Activated CD4-positive, alpha-beta T cell treated with anti-CD3 and anti-CD28 coated beads, Interleukin-2, Interleukin-6, amounts not matched to agents 100 ng/mL and 50 ng/mL, durations not matched to agents 16 hours and 8 hours (primary cell): Measurements from ENCODE around the gene FBXL7.

Experiments
- DNase-seq: peaks from one replicate; pipeline ENCODE4 v3.0.0-alpha.2; 2020

Gene FBXL7

DNA sequence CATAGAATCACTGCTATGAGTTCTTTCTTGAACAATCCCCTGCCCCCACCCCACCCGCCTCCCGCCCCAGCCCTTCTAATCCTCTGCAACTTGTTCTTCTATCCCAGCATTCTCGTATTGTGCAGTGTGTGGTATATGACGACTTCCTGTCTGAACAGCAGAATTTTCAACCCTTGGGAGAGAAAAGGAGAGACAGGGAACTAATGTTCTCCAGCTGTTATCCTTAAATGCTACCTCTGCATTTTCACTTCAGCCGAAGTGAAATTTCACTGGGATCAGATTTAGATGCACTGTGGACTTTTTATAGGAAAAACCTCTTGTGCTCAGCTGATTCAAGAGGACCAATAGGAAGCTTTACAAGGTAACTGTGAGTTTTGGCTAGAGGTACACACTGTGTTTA, 2.2 kb downstream of the FBXL7 start:
- no peak for DNase-seq

GRCh38 chr5:15506146-15506545, 6.2 kb downstream of the FBXL7 start:
- DNase-seq: no peak

DNA sequence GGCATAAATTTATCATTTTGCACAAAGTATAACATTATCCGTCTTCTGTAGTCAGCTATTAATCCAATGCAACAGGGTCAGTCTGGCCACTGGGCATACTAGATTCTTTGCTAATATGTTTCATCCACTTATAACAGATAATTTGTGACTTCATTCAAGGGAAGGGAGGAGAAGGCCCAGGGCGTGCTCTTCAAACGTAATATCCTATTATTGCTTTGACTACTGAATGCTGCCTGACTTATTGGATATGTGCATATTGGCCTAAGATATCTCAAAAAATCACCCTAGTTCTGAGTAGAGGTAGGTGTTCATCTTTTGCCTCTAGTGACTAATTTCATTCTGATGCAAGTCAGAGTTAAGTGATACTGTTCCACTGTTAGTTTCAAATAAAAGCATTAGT, 6.9 kb downstream of the FBXL7 start:
- no peak for DNase-seq

DNA sequence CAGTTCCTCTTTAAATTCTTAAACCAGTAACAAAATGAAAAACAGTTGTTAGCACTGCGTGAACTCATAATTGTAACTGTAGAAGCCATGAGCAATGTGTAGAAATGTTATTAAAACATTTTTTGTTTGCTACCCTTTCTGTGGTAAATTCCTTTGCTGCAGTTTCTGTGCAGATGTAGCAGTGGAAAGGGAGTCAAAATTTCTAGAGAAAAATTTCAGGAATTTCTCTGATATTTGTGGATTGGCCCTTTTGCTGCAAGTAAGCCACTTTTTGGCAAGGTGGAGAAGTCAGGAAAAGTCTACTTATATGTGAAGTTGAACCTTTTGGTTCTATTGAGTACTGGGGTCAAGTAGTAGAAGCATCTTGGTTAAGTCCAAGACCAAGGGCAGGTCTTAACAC, 10.1 kb downstream of the FBXL7 start:
- no peak for DNase-seq

- no peak for DNase-seq
Observed at GRCh38 chr5:15510831-15511230, 10.9 kb downstream of the FBXL7 start.

DNA sequence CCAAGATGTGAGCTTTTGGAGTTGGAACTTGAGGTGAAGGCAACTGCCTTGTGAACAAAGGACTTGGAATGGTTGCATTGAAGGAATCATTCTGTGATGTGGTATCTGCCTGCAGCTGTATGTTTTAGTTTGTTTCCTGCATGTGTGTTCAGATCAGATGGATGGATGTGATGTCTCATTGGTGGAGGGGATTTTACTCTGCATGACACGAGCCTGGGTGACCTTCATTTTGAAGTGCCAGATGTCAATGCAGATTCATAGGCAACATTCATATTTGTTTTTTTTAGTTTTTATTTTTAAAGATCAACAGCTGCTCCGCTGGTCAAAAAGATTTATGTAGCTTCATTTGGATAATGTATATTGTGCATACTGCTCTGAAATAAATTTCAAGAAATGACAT, 13.5 kb downstream of the FBXL7 start:
- DNase-seq: no peak

DNA sequence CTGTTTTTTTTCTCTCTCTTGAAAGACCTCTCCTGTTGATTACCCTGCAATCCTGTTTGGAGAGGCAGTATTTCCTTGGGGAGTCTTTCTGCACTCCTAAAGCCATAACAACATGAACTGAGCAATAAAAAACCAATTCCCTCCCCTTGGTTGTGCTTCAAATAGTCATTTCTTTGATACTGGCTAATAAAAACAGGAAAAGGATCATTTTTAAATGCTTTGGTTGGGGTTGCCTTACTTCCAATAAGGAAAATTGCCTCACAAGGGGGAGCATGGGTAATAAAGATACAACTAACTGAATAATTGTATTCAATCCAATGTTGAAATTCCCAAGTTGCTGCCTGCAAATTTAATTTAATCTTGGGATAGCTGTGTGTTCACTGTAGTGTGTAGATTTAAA, 13.9 kb downstream of the FBXL7 start:
- no peak for DNase-seq

GRCh38 chr5:15515229-15515628, 15.2 kb downstream of the FBXL7 start:
- DNase-seq: no peak

GRCh38 chr5:15516486-15516885, 16.5 kb downstream of the FBXL7 start:
- DNase-seq: no peak

DNA sequence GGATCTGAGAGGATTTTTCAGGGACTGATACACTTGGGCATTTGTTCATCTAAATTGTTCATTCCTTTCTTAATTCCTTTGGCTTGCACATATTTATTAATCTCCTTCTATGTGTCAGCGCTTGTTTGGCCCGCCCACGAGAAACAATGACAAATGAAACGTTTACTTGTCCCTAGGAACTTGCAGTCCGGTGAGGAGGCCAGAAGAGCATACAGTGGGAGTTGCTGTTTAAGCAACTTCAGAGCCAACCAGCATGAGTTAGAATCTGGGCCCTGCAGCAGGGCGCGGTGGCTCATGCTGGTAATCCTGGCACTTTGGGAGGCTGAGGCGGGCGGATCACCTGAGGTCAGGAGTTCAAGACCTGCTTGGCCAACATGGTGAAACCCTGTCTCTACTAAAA, 18.8 kb downstream of the FBXL7 start:
- no peak for DNase-seq

DNA sequence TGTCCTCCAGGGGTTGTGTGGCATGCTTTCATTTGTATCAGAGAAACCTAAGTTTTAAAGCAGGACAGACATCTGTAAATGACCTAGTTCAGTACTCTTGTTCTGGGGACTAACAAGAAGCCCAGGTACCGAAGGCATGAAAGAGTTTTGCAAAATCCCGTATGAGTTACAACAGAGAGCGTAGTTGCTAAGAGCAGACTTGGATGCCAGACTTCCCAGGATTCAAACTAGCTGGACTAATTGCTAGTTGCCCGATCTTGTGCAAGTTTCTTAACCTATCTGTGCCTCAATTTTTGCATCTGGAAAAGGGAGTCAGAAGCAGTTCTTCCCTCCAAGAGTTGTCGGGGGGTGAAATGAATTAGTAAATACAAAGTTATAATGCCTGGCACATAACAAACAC, 20.9 kb downstream of the FBXL7 start:
- no peak for DNase-seq

DNA sequence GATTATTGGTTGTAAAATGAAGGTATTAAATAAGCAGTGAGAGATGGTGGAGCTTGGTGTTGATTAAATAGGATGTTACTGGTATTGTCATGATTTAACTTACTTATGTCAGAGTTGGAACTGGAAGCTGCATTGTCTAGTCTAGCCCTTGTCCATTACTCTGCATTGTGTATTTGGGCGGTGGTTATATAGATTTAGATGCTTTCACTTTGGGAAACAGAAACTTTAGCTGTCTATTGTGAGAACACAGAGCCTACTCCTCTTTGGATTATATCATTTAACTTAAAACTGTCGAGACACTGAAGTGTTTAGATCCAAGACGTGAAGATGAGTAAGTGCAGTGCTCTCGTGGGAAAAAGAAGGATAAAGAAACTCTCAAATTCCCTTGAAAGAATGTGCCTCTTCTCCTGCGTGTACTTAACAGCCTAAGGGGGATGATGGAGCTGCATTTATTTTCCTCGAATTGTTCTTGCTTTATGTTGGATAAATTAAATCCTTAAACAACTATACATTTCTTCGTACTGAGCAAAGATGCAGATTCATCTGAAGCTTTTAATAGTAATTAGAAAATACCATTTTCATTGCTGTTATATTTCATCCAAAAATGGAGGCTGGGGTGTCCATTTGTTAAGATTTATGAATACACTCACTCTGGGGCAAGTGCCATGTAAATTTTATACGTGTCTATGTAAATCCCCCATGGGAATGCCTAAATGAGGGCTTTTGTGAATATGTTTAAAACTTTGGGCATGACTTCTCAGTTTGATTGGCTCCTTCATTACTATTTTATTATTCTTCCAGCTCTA, 21.6 kb downstream of the FBXL7 start:
- DNase-seq: no peak

DNA sequence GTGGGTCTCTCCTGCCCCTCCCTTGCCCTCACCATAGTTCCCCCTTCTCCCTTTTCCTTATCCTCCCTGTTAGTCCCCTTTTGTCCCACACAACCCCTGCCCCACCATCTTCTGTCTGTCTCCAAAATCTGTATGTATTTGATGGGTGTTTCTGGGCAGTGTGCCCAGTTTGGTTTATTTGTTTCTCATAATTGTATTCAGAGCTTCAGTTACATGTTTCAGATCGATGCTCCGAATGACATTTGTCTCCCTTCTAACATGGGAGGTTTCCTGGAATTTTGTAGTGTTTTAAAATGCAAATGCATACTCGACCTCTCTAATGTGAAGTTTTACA, 22.2 kb downstream of the FBXL7 start:
- no peak for DNase-seq

GRCh38 chr5:15524712-15525111, 24.7 kb downstream of the FBXL7 start:
- DNase-seq: no peak

DNA sequence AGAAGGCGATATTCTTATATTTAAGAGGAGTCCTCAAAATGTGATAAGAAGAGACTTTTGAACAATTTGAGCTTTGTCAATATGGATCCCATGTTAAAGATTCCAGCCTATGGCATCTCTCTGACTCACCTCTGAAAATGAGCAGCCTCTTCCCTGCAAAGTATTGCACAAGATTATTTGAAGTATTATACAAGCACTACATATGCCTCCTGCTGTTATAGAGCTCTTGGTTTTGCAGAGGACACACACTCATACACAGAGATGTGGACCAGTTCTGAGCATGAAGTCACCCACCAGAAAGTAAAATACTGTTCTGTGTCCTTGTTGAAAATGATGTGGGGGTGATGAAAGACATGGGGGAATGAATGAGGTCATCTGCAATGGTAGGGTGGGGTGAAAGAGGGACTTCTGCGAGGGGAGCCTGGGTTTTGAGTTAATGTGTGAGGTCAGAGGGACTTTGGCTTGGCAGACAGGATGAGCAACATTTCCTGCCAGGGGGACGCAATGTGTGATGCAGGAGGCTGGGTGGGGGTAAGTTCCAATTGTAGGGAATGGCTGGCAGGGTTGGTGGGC, 25.8 kb downstream of the FBXL7 start:
- DNase-seq: no peak

GRCh38 chr5:15526413-15526812, 26.4 kb downstream of the FBXL7 start:
- DNase-seq: no peak

DNA sequence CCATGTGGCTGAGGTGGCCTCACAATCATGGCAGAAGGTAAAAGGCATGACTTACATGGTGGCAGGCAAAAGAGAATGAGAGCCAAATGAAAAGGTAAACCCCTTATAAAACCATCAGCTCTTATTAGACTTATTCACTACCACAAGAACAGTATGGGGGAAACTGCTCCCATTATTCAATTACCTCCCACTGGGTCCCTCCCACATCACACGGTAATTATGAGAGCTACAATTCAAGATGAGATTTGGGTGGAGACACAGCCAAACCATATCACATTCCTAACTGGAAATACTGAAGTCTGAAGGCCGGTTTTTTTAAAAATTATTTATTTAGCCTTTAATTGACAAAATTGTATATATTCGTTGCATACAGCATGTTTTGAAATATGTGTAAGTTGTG, 28.5 kb downstream of the FBXL7 start:
- no peak for DNase-seq

DNA sequence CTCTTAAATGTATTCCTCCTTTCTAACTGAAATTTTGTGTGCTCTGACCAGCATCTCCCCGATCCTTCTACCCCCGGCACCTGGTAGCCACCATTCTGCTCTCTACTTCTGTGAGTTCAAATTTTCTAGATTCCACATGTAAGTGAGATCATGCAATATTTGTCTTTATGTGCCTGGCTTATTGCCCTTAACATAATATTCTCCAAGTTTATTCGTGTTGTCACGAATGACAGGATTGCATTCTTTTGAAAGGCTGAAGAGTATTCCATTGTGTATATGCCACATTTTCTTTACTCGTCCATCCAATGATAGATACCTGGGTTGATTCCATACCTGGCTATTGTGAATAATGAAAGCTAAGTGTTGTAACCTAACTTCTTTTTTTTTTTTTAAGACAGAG, 29.0 kb downstream of the FBXL7 start:
- DNase-seq: no peak

DNA sequence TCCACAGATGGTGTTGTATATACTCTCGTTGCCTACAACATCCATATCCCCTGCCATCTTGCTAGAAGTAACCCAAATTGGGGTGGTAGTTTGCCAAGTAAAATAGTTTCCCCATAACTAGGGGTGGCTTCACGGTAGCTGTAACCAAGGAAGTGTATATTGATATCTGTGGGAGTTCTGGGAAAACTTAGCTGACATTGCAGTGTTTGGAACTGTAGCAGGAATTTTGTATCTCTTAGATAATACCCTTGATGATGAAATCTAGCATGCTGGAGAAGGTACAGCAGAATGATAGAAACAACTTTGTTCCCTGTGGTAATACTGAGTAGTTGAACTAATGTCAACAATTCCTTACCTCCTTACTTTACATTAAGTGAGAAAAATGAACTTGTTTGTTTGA, 29.8 kb downstream of the FBXL7 start:
- no peak for DNase-seq

- DNase-seq: no peak
Observed at GRCh38 chr5:15533129-15533893, 33.3 kb downstream of the FBXL7 start.

DNA sequence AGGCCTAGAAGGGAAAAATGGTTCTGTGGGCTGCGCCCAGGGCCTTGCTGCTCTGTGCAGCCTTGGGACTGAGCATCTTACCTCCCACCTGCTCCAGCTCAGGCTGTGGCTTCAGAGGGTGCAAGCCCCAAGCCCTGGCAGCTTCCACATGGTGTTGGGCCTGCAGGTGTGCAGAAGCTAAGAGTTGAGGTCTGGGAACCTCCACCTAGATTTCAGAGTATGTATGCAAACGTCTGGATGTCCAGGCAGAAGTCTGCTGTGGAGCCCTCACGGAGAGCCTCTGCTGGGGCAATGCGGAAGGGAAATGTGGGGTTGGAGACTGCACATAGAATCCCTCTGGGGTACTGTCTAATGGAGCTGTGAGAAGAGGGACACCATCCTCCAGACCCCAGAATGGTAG, 36.0 kb downstream of the FBXL7 start:
- DNase-seq: no peak

- DNase-seq: no peak
Observed at GRCh38 chr5:15538516-15538915, 38.5 kb downstream of the FBXL7 start.

DNA sequence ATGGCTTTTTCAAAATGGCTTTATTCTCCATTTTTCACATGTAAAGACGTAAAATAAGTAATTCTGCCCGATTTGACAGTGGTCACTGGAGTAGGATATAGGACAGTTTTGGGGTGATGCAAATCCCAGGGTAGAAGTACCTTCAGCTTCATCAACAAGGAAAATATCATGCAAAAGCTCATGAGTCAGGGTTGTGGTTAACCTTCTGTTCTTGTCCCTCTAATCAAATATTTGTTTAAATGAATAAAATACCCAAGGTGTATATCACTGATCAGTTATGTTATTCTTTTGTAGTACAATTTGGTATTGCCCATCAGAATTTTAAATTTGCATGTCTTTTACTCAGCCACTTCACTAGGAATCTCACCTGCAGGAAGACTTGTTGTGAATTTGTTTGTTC, 40.0 kb downstream of the FBXL7 start:
- no peak for DNase-seq

DNA sequence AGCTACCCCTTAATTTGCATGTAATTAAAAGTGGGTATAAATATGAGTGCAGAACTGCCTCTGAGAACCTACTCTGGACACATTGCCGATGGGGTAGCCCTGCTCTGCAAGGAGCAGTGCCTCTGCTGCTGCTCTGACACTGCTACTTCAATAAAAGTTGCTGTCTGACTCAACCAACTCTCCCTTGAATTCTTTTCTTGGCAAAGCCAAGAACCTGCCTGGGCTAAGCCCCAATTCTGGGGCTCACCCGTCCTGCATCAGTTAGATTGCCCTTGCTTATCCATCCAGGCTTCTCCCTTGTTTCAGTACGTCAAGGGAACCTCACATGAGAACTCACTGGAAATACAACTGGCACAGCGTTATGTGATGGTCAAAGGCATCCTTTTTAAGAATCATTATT, 44.1 kb downstream of the FBXL7 start:
- no peak for DNase-seq
